GM12878 (cell line): ENCODE measurements around the gene ARGLU1.

ENCODE experiments used
- CHD2 ChIP-seq: IDR thresholded peaks from 2 replicates; pipeline ENCODE4 v1.6.1; 2011; ENCODE audit warnings: low read depth, low read length, improper control_type of control experiment, borderline replicate concordance
- EZH2 ChIP-seq: IDR thresholded peaks from 2 replicates; pipeline ENCODE4 v1.6.1; 2012; ENCODE audit warnings: low read depth, mild to moderate bottlenecking, control low read depth, inconsistent platforms, low read length, borderline replicate concordance; ENCODE audit not compliant: control insufficient read depth
- POLR2AphosphoS5 ChIP-seq: IDR thresholded peaks from 2 replicates; pipeline ENCODE4 v1.6.1; 2011; ENCODE audit warnings: mild to moderate bottlenecking, low read length, inconsistent platforms
- SMAD1 ChIP-seq: fragments of 450-650 bp; IDR thresholded peaks from 2 replicates; pipeline ENCODE4 v1.6.1; 2018; ENCODE audit warnings: mild to moderate bottlenecking, low read depth; ENCODE audit not compliant: partially characterized antibody
- SUPT20H ChIP-seq: IDR thresholded peaks from 2 replicates; pipeline ENCODE4 v1.6.1; 2011; ENCODE audit warnings: low read depth, mild to moderate bottlenecking, low read length, moderate library complexity, borderline replicate concordance; ENCODE audit not compliant: control insufficient read depth
- TARDBP ChIP-seq: IDR thresholded peaks from 2 replicates; pipeline ENCODE4 v1.6.1; 2016; ENCODE audit warnings: borderline replicate concordance
- TCF12 ChIP-seq: IDR thresholded peaks from 2 replicates; pipeline ENCODE4 v1.6.1; 2011; ENCODE audit warnings: low read depth, mild to moderate bottlenecking, low read length
- TF ChIP-seq, protein P1 (sequence below): IDR thresholded peaks from 2 replicates; pipeline ENCODE4 v1.6.1; 2011; ENCODE audit warnings: low read depth, low read length, improper control_type of control experiment, borderline replicate concordance
- TF ChIP-seq, protein P2 (sequence below), 3 experiments: IDR thresholded peaks in 2 of 3; conservative IDR thresholded peaks in 1 of 3; 2 replicates each; pipeline ENCODE4 v1.5.1; 2011; ENCODE audit warnings: low read depth in 3 of 3, low read length in 3 of 3, mild to moderate bottlenecking in 3 of 3, control low read depth in 2 of 3, moderate library complexity in 2 of 3, inconsistent platforms in 1 of 3, mixed read lengths in 1 of 3; ENCODE audit not compliant: control insufficient read depth in 2 of 3, insufficient read depth in 1 of 3; ENCODE audit errors: extremely low read depth in 1 of 3
- TF ChIP-seq, protein P3 (sequence below): fragments of 450-650 bp; IDR thresholded peaks from 2 replicates; pipeline ENCODE4 v1.6.1; 2017; ENCODE audit warnings: mild to moderate bottlenecking

DNA sequence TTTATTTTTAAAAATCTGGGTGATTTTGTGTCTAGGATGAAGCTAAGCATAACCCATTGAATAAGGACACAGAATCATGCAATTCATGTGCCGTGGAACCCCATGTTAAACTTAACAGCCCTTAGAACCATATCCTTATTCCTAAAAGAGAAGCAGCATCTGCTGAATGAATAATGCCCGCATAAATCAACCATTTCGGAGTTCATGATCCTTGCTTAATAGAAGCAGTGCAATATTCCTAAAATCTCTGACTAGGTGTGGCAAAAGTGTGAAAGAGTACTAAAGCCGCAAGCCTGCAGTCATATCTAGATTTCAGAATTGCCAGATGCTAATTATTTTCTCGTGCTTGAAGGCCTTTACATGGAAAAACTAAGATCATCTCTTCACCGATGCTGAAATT, 33.6 kb upstream of the ARGLU1 start:
- TF ChIP-seq SMAD1 (no peak), TCF12 (no peak), POLR2AphosphoS5 (no peak), TARDBP (no peak), CHD2 (no peak), SUPT20H (no peak), EZH2 (no peak)
- TF ChIP-seq, protein P1, sequence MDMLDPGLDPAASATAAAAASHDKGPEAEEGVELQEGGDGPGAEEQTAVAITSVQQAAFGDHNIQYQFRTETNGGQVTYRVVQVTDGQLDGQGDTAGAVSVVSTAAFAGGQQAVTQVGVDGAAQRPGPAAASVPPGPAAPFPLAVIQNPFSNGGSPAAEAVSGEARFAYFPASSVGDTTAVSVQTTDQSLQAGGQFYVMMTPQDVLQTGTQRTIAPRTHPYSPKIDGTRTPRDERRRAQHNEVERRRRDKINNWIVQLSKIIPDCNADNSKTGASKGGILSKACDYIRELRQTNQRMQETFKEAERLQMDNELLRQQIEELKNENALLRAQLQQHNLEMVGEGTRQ = no peak
- TF ChIP-seq, protein P2, sequence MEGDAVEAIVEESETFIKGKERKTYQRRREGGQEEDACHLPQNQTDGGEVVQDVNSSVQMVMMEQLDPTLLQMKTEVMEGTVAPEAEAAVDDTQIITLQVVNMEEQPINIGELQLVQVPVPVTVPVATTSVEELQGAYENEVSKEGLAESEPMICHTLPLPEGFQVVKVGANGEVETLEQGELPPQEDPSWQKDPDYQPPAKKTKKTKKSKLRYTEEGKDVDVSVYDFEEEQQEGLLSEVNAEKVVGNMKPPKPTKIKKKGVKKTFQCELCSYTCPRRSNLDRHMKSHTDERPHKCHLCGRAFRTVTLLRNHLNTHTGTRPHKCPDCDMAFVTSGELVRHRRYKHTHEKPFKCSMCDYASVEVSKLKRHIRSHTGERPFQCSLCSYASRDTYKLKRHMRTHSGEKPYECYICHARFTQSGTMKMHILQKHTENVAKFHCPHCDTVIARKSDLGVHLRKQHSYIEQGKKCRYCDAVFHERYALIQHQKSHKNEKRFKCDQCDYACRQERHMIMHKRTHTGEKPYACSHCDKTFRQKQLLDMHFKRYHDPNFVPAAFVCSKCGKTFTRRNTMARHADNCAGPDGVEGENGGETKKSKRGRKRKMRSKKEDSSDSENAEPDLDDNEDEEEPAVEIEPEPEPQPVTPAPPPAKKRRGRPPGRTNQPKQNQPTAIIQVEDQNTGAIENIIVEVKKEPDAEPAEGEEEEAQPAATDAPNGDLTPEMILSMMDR (IDR thresholded peaks at IDR 0.05 in 2 of 3, conservative IDR thresholded peaks at IDR 0.05 in 1 of 3; ENCODE audit: control insufficient read depth in 2 of 3, extremely low read depth in 1 of 3, insufficient read depth in 1 of 3, low read depth in 3 of 3, low read length in 3 of 3) = no peak
- TF ChIP-seq, protein P3, sequence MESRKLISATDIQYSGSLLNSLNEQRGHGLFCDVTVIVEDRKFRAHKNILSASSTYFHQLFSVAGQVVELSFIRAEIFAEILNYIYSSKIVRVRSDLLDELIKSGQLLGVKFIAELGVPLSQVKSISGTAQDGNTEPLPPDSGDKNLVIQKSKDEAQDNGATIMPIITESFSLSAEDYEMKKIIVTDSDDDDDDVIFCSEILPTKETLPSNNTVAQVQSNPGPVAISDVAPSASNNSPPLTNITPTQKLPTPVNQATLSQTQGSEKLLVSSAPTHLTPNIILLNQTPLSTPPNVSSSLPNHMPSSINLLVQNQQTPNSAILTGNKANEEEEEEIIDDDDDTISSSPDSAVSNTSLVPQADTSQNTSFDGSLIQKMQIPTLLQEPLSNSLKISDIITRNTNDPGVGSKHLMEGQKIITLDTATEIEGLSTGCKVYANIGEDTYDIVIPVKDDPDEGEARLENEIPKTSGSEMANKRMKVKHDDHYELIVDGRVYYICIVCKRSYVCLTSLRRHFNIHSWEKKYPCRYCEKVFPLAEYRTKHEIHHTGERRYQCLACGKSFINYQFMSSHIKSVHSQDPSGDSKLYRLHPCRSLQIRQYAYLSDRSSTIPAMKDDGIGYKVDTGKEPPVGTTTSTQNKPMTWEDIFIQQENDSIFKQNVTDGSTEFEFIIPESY = no peak
